T-helper 2 cell treated with Interferon-gamma antibody and Interleukin-4, amounts not matched to agents 100 ng/mL and 5 ng/mL, for 36 hours (primary cell): ENCODE data around the gene SPSB2. TPM values are rescaled to one million over a fixed set of nuclear protein-coding genes. Genes with fewer than 3 reads are reported as not detected.
"Not testable (repeated sequence)": the region's sequence is repeated elsewhere in the genome, so short reads cannot be mapped to it uniquely, and the experiment has no call there.

Source experiments
- intact Hi-C: fragments of 100-400 bp; cut with micrococcal nuclease; formaldehyde crosslinking; loops from one replicate; pipeline ENCODE4 v1.15.1; 2023
- total RNA-seq: library from RNA; stranded (reverse); gene quantifications from 2 replicates; pipeline ENCODE4 v1.2.3, GENCODE V29; 2022

Gene SPSB2
- total RNA-seq: 14.0 and 14.6 TPM in 2 replicates

GRCh38 chr12:6873094-6874014 is at the start of gene SPSB2:
Gene SPSB2, minus strand, starts transcription at chr12:6873303. Its CDS starts 402 bp downstream, at chr12:6872901.
- intact Hi-C loops: loop anchor here (1.0 to 5.0 kb wide), 9 partner anchors 18 to 1209 kb away; partner anchors contain the start of genes EMG1, ENO2, LPCAT3 and LRRC23

GRCh38 chr12:6921996-6922946 is 49.2 kb upstream of the SPSB2 start:
- intact Hi-C loops: no loop called here

- intact Hi-C loops: no loop called here
These were observed 48.4 kb upstream of the SPSB2 start for GRCh38 chr12:6921539-6921938.

- intact Hi-C loops: no loop called here
These were observed 46.5 kb upstream of the SPSB2 start for GRCh38 chr12:6919588-6919987.

GRCh38 chr12:6917491-6918231 is 44.6 kb upstream of the SPSB2 start:
- intact Hi-C loops: no loop called here

DNA sequence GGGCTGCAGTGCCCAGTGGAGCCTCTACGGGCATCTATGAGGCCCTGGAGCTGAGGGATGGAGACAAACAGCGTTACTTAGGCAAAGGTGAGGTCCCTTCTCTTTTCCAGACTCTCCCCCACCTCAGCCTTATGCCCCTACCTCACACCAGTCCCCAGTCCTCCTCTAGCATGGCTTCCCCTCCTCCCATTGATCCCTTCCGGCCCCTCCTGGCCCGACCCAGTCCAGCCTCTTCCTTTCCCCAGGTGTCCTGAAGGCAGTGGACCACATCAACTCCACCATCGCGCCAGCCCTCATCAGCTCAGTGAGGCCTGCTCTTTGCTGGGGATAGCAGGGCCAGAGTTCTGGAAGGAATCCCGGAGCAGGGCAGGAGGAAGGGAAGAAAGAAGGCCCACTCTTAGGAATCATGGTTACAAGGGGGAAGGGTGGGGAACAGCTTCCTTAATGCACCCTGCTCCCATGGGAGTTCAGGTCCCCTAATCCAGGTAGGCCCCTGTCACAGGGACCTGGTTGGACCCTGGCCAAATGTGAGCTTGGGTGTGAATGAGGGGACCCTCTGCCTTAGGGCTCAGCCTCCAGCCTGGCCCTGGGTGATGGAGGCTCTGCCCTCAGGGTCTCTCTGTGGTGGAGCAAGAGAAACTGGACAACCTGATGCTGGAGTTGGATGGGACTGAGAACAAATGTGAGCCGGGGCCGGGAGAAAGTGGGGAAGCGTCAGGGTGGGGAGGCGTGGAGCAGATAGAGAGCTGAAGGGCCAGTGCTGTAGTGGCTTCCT is 43.5 kb upstream of the SPSB2 start:
- intact Hi-C loops: no loop called here

- intact Hi-C loops: no loop called here
These were observed 42.7 kb upstream of the SPSB2 start for GRCh38 chr12:6915789-6916285.

- intact Hi-C loops: loop anchor here (1.0 kb wide), 3 partner anchors 11 to 42 kb away; partner anchors contain the start of genes LRRC23 and SPSB2
These were observed 42.1 kb upstream of the SPSB2 start for GRCh38 chr12:6914947-6915788.

DNA sequence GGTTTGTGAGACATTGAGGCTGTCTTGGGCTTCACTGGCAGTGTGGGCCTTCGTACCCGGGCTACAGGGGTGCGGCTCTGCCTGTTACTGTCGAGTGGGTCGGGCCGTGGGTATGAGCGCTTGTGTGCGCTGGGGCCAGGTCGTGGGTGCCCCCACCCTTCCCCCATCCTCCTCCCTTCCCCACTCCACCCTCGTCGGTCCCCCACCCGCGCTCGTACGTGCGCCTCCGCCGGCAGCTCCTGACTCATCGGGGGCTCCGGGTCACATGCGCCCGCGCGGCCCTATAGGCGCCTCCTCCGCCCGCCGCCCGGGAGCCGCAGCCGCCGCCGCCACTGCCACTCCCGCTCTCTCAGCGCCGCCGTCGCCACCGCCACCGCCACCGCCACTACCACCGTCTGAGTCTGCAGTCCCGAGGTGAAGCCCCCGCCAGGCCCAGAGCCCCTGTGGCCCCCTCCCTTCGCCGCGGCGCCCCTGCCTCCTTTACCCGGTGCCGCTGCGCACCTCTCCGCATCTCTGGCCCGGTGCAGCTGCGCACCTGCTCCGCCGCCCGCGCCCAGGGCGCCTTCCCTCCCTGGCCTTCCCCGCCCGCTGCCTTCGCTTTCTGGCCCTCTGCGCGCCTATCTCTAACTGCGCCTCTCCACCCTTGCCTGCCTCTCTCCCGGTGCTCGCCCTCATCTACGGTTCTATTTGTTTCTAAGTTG is 41.3 kb upstream of the SPSB2 start, which contains the start of gene ENO2:
Gene ENO2, plus strand, starts transcription at position 335 of the 701 bp plus-strand sequence. CDS start 1,253 bp downstream, outside the sequence.
- intact Hi-C loops: loop anchor here (1.0 kb wide), 3 partner anchors 10 to 41 kb away; partner anchors contain the start of genes LRRC23 and SPSB2

GRCh38 chr12:6912164-6912935 is 39.2 kb upstream of the SPSB2 start:
- intact Hi-C loops: no loop called here

DNA sequence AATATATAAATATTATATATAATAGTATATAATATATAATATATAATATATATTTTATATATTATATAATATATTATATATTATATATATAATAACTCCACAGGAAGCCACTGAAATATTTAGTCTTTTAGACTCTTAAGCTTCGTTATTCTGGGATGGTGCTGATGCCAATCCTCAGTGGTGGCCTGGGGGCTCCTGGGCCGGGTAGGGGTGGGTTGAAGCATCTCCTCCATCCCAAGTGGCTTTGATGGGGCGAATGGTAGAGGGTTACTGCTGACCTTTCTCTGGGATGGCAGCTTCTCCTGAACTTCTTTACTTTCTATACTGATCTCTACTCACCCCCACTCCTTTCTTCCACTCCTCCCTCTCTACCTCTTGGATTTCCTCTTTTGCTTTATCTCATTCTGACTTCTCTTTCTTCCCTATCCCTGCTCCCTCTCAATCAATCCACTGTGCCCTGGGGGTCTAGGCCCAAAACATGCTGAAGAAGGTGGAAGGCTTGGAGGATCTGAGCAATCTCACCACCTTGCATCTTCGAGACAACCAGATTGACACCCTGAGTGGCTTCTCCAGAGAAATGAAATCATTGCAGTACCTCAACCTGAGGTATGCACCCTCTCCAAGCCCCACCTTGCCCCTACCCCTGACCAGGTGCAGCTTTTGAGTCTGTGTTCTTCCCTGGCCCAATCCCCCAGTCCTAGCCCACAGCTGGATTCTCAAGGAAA is 36.5 kb upstream of the SPSB2 start:
- intact Hi-C loops: no loop called here

DNA sequence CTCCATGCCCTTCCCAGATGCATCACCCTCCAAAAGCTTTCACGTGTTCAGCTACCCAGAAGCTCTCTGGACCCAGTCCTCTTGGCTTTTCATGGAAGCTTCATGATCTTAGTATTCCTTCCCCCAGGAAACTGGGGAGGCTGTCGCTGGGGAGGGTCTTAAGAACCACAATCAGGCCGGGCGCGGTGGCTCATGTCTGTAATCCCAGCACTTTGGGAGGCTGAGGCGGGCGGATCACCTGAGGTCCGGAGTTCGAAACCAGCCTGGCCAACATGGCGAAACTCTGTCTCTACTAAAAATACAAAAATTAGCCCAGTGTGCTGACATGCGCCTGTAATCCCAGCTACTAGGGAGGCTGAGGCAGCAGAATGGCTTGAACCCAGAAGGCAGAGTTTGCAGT is 35.0 kb upstream of the SPSB2 start:
- intact Hi-C loops: not testable (repeated sequence)

DNA sequence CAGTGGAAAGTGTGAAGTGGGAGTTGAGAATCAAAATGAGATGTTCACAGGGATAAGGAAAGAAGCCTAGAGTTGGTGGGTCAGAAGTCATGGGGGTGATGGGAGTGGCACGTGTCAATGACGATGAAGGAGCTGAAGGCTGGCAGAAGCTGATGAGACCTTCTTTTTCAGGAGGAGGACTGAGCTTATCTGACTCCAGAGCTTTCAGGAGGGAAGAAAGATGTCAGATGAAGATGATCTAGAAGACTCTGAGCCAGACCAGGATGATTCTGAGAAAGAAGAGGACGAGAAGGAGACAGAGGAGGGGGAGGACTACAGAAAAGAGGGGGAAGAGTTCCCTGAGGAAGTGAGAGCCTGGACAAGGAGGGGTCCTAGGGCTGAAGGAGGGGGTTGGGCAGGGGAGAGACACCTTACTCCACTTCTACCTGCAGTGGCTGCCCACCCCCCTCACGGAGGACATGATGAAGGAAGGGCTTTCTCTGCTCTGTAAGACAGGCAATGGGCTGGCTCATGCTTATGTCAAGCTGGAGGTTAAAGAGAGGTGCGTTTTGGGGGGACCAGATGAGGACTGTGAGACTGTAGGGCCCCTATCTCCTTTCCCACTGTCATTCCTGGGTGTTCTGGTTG is 32.4 kb upstream of the SPSB2 start:
- intact Hi-C loops: loop anchor here (2.0 kb wide), 1 partner anchor 33 kb away; no protein-coding TSS in a partner anchor

GRCh38 chr12:6904280-6905276 is 31.5 kb upstream of the SPSB2 start, which contains the start of gene LRRC23:
Gene LRRC23, plus strand, starts transcription at chr12:6904822. Its CDS starts 812 bp downstream, at chr12:6905634.
- intact Hi-C loops: loop anchor here (1.0 to 2.0 kb wide), 6 partner anchors 10 to 241 kb away; partner anchors contain the start of genes ENO2, ING4, SPSB2 and USP5

GRCh38 chr12:6903722-6904121 is 30.6 kb upstream of the SPSB2 start:
- intact Hi-C loops: loop anchor here (1.0 to 2.0 kb wide), 6 partner anchors 11 to 240 kb away; partner anchors contain the start of genes ENO2, ING4, SPSB2 and USP5
